Medulla oblongata (tissue), 1 donor: ENCODE results near the gene TANGO6.
"Not testable (repeated sequence)": the region's sequence is repeated elsewhere in the genome, so short reads cannot be mapped to it uniquely, and the experiment has no call there.

Experiments used
- DNase-seq: peaks from one replicate; pipeline ENCODE4 v3.0.0-alpha.2; 2015; ENCODE audit errors: extremely low spot score

Gene TANGO6

DNA sequence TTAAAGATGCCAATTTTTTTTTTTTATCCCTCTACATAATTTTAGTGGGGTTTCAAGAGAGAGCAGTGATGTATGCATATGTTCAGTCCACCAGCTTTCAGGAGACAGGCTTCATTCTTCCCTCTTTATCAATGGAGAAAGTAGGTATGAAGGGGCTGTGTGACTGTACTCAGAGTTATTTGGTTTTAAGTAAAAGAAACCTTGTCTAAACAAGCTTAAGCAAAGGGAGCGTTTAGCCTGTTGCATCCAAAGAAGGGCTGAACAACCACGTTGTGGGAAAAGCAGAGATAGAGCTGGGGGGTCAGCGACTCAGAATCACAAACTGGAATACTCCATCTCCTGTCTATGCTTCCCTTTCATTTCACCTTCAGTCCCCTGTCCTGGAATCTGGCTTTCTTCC lies 211.7 kb downstream of the TANGO6 start:
- no peak for DNase-seq

DNA sequence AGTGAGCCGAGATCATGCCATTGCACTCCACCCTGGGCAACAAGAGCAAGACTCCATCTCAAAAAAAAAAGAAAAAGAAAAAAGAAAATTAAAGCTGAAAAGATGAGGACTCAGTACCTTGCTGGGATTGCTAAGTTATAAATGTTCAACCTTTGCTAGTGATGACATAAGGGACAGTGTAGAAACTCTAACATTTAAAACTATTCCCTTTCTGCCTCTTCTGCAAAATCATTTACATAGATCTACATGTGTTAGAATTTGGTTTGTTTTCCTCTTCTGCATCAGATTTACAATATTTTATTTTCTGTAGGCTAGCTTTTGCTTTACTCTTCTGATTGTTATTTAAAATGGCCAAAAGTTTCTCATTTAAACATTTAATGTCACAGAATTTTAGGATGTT lies 212.6 kb downstream of the TANGO6 start:
- no peak for DNase-seq

DNA sequence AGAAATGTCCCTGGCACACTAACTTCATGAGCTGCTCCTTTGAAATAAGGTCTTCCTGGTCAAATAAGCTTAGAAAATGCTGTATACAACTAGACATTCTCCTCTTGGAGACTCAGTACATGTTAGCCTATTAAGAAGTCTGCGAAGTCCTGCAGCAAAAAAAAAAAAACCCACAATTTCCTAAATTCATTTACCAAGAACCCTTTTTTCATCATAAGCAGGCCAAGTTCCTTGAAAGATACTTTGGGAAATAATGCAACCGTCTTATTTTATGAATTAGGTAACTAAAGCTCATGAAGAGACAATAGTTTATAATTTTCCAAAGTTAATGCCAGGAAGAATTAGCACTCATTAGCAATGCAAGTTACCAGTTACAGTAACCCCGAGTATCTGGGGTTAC lies 213.1 kb downstream of the TANGO6 start:
- DNase-seq: no peak

DNA sequence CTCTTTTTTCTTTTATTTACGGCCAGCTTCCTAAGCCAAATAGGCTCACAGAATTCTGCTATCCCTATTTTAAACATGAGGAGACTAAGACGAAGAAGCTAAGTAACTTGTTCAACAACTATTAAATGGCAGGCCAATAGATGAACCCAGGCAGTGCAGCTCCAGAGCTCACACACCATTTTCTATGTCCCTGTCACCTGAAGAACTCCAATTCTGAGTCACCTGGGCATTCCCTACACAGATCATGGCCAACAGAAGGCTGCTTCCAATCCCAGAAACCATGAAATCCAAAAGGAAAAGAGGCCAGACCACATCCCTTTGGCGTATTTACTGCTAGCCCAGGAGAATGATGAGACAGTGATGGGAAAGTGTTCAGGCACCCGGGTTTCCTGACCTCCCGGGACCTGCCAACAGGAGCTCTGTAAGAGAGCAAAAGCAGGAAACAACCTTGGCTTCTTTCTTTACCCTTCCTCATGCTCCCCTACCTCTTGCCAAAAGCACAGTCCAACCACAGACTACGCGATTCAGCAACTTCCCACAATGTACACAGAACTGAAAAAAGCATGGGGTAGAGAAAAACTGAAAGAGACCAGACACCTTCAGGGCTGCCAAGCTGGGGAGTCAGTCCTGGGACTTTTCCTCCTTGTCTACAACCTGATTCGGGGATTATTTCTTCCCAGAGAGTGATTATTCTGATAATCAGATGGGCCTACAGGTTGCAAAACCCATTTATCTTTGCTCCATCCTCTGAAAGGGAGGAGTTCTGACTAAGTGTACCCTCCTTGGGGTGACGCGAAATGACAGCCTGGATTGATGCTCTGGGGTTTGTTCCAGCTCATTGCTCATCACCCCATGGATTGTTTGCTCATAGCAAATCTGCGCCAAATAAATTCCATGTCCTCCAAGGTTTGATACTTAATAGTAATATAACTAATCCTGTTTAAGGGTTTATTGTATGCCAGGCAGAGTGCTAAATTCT lies 214.4 kb downstream of the TANGO6 start:
- DNase-seq: no peak

DNA sequence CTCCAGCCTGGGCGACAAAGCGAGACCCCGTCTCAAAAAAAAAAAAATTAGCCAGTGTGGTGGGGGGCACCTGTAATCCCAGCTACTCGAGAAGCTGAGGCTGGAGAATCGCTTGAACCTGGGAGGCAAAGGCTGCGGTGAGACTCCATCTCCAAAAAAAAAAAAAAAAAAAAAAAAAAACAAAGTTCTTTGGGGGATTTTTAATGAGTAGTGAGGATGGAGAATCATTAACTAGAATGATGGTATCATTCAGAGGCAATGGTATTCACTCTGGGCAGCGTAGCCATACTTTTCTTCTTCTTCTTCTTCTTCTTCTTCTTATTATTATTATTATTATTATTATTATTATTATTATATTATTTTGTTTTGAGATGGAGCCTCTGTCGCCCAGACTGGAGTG lies 220.2 kb downstream of the TANGO6 start:
- DNase-seq: not testable (repeated sequence)

DNA sequence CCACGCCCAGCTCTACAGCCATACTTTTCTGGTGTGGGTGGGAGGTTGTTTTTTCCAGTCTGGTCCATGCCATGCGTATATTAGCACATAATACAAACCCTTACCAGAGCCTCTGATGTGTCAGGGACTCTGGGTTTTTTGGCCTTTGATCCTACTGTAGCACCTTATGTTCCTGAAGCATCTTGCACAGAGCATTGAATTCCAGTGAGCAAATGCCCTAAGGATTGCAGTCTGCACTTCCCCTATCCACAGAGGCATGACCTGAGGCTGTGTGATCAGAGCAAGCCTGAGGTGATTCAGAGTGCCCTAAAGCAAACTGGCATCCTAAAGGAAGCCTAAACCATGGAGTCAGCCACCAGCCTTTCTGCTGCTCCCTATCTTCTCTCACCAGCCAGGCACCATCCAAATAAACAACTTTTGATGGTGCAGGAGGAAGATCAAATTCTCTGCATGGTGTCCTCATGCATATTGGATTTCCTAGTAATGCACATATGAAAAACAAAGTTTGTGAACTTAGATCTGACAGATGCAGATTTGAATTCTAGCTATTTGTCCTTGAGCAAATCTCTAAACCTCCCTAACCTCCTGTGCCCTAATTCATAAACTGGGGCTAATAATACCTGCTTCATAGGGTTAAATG lies 220.9 kb downstream of the TANGO6 start:
- DNase-seq: no peak

DNA sequence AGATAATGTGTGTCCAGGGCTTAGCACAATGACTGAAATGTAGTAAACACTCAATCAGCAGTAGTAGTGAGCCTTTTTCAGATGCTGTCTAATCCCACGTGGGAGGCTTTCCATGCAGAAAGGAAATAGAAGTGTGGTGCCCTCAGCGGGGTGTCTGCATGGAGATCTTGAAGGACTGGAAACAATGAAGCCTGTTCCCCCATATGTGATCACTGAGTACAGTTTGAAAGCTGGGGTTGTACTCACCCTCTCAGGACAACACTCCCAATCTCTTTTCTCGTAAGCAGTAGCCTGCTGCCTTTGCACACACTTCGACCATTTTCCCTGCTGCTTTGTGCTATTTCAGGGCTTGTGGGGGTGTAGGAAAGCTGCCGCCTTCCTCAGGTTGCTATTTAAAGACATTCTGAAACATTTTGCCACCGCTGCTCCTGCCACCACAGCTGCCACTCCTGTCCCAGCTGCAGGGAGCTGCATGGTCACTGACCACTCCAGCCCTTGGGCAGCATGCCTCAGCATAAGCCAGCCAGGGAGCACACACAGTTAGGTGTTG lies 221.5 kb downstream of the TANGO6 start:
- DNase-seq: no peak

DNA sequence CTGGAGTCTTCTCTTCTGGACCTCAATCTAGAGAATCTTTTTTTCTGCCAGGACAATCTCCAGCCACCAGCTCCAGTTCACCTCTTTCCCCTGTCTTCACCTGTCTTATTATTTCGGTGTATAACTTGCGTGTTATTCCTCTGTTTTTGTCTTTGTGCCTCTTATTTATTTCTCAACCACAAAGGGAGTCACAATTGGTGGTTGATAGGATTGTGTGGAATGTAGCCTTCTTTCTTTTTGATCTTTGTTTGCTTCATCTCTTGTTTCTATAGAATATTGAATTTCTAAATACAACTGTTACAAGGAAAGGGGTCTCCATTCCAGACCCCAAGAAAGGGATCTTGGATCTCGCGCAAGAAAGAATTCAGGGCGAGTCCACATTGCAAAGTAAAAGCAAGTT lies 226.2 kb downstream of the TANGO6 start:
- DNase-seq: no peak

DNA sequence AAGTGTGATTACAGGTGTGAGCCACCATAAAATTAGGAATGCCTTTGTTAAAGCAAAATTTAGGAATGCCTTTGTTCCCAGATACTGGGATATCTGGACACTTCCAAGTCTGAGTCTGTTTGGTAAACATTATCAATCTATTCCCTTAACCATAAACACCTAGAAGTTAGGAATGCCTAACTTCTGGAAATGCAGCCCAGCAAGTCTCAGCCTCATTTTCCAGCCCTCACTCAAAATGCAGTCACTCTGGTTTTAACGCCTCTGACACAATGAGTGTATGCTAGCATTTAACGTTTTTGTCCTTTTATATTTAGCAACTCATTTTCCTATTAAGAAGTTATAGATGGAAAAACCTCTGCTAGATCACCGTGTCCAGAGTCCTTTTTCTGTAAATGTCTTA lies 227.7 kb downstream of the TANGO6 start:
- DNase-seq: no peak

DNA sequence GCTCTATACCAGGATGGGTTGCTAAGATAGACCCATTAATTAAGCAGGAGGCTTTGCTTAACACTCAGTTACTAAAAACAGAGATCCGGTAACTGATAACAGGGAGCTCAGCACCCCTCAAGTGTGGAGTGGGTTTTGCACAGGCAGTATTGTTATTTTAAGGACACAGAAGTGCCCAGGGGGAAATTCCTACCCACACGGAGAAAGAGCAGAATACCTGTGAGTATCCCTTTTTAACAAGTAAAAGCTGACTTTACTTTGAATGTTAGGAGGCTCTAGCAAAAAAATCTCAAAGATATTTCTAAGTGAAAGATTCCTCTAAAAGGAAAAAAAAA lies 229.3 kb downstream of the TANGO6 start:
- no peak for DNase-seq

DNA sequence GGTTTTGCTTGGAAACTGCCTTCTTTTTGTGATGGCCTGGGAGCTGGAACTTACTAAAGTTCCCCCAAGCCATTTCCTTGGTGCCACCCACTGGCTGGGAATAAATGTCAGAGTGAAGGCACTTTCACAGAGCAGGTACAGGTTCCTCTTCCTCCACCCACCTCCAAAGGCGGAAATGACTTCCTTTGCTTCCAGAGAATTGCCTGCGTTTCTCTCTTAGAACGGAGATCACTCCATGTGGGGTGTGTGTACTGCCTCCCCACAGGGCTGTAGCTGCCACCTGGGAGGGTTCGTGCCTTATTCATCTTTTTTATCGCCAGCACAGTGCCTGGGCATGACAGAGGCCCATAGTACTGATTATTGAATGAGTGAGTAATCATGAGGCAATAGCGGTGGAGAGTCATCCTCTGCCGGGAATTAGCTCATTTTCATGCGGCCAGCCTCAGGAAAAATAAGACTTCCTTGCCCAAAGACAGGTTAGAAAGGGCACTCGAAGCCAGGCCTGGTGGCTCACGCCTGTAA lies 229.9 kb downstream of the TANGO6 start:
- no peak for DNase-seq

DNA sequence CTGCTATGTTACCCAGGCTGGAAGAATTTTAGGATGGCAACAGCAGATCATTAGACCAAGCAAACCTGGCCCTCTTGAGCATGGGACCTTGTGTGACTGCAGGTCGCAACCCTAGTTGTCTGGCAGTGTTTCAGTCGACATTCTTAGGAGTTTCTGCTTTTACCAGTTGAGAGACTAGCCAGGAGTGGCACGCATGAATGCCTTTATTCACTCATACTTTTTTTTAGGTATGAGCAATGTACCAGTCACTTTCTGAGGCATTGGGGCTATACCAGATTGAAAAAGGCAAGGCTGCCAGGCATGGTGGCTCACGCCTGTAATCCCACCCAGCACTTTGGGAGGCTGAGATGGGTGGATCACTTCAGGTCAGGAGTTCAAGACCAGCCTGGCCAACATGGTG lies 233.9 kb downstream of the TANGO6 start:
- DNase-seq: no peak

DNA sequence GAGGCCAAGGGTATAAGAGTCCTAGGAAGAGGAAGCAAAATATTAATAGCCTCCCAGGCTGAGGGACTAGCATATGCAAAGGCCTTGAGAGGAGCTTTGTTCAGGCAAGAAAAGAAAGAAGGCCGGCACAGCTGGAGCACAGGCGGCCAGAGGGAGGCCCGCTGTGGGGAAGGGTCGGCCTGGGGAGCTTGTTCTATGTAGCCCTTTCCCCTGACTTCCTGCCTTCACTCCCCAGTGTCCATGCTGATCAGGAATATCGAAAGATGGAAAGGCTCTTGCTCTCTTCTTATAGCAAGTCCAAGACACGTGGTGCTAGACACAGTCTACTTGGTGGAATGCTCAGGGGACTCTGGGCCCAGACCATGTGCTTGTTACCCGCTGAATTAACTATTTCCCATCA lies 234.7 kb downstream of the TANGO6 start:
- no peak for DNase-seq

DNA sequence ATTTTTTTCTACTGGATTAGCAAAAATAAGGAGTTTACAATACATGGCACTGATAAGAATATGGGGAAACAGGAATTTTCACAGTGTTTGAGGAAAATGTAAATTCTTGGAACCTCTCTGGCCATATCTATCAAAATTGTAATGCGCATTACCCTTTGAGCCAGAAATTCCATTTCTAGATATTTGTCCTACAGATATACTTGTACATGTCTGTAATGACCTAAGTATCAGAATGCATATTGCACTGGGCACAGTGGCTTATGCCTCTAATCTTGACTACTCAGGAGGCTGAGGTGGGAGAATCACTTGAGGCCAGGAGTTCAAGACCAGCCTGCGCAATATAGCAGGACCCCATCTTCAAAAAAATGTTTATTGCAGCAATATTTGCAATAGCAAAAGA lies 236.4 kb downstream of the TANGO6 start:
- no peak for DNase-seq

DNA sequence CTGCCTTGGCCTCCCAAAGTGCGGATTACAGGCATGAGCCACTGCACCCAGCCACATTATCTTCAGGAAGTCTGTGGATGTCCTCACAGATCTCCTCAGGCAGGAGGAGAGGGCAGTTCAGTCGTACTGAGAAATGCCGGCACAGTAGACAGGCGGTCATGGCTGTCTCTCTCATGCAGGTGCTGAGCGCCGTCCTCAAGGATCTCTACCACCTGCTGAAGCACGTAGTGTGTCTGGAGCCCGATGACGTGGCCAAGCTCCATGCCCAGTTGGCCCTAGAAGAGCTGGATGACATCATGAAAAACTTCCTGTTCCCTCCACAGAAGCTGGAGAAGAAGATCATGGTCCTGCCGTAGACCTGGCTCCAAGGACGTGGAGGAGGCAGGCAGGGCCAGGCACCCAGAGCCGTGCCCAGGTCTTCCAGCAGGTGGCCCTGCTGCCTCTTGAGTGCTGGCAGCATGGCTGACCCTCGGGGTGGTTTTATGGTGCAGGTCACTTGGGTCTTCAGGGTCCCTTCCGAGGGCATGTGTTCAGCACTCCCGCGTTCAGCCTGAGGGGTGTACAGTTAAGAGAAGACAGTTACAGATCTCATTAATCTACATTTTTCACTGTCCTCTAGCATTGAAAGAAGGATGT lies 240.1 kb downstream of the TANGO6 start:
- DNase-seq: no peak

DNA sequence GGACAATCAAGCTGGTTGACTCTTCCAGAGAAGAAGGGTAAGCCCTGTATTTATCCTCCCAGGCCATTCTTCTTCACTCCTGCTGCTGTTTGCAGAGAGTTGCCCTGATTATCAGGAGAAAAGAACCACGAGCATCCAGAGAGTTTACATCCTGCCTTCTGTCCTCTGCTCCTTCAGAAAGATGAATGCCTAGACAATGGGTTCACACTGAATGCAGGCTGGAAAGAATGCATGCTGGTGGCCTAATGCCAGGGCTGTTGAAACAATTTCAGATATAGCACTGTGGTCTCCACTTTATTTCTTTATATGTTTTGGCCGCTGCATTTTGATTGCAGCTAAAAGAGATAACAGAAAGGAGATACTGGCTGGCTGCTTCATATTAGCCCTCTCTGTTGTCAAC lies 241.0 kb downstream of the TANGO6 start:
- no peak for DNase-seq

DNA sequence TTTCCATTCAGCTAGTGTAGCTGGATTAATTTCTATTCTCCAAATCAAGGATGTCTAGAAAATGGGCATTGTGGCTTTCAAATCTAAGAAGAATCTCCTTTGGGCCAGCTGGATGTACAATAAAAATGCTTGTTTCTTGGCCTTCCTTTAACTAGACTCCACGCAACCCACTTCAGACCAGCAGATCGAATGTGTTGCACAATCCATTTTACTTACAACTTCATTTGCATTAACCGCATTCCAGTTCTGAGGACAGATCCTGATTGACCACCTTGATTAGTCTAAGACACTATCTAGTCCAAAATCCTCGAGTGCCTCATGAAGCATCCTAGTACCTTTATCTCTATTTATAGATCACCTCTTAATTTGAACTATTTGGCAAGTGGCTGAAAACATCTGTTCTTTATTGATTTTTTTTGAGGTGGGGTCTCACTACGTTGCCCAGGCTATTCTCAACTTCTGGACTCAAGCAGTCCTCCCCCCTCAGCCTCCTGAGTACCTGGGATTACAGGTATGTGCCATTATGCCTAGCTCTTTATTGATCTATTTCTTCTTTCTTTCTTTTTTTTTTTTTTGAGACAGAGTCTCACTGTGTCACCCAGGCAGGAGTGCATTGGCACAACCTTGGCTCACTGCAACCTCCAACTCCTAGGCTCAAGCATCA lies 241.8 kb downstream of the TANGO6 start:
- DNase-seq: no peak

DNA sequence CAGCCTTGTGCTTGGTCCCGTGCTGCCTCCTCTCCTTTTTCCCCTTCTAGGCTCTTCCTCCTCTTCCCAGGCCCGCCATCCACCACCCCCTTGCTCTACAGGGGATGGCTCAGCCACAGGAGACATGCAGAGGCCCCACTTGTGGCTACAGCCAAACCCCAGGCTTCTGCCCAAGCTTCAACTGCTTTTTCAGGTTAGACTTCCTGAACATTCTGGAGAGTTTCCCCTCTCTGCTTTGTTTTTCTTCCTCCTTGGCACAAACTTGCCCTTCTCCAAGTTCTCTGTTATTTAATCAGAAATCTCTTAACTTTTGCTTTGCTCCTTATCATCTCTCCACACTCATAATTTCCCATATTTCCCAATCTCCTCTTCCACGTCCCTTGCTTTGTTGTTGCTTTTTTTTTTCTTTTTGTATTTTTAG lies 243.8 kb downstream of the TANGO6 start:
- no peak for DNase-seq

DNA sequence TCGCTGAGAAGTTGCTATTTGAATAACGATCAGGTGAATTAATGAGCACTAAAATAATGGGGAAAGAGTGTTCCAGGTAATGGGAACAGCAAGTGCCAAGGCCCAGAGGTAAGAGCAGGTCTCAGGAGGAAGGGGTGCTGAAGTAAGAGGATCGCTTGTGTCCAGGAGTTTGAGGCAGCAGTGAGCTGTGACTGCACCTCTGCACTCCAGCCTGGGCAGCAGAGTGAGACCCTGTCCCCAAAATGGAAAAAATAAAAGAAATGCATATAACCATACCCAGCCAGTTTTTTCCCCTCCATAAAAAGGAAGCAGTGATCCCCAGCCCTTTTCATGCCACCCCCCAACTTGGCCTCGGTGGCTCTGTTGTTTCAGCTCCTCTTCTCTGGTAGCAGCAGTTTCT lies 245.4 kb downstream of the TANGO6 start:
- DNase-seq: no peak

DNA sequence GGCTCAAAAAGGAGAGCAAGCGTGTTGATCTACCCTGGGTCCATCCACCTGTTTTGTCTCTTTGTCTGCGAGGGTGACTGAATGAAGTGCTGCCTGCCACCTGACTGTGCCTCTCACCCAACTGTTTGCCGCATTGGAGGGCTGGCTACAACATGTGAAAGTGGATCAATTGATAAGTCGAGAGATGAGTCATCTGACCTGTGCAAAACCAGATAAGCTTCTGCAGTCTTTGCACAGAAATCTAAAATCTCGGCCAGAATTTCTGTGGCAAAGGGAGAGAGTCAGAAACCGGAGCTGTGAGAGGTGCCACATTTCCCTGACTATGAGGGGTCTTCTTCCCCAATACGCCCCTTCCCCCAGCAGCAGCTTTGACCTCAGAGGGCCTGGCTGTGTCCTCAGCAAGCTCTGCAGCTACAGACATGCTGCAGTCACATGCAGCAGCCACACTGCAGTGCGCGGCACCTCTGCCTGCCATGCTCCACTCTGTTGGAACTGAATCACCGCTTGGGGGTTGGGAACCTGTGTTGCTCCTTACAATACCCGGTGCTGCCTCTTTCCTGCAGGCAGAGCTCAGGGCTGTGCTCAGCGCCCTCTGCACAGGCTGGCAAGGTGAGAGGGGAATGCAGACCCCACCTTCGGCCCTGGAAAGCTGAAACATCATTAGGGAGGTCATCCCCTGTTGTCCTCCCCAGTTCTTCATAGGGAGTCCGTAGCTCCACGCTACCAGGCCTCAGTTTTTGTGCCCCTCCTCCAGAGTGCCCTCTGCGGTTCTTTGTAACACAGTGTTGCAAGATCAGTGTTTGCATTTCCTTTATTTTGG lies 246.0 kb downstream of the TANGO6 start:
- no peak for DNase-seq

DNA sequence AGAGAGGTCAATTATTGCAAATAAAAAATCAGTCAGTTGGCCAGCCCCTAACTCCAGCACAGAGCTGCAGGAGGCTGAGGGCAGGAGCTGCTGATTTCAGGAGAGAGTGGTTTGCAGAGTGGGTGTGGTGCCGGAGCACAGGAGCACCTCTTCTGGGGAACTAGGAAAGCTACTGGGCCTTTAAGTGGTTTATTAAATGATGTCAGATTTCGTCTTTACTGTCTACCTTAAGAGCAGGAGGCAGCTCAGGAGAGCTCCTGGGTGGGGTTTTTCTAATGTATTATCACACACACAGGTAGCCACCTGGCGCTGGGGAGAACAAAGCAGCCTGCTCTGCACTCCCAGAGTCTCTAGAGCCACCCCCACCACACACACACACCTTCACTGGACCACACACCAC lies 250.6 kb downstream of the TANGO6 start:
- no peak for DNase-seq
